Activated T-cell treated with anti-CD3 and anti-CD28 coated beads, Interleukin-2, amount 50 U/mL, for 72 hours (primary cell): Measurements from ENCODE around the gene KIAA0930. TPM values are rescaled to one million over a fixed set of nuclear protein-coding genes. Genes with fewer than 3 reads are reported as not detected.

Experiments used
- ATAC-seq, 2 donors: fragments of 150-1000 bp; cut with Tn5 transposase; replicated peaks in 1 of 2; 2 replicates each; pipeline ENCODE4 v1.10.0; 2021; ENCODE audit warnings: moderate library complexity in 2 of 2, mild to moderate bottlenecking in 1 of 2
- DNase-seq, 2 donors: peaks; one replicate each; pipeline ENCODE4 v3.0.0; 2021 to 2022; ENCODE audit warnings: mixed read lengths in 1 of 2
- H3K27ac Mint-ChIP-seq: one replicate; pipeline ENCODE4 v1.8.0; 2022; ENCODE audit warnings: mild to moderate bottlenecking, moderate library complexity, mixed read lengths
- H3K27me3 Mint-ChIP-seq: one replicate; pipeline ENCODE4 v1.8.0; 2022; ENCODE audit warnings: low read depth, mixed read lengths
- H3K36me3 Mint-ChIP-seq, 2 donors: one replicate each; pipeline ENCODE4 v1.8.0; 2022; ENCODE audit warnings: mixed read lengths in 2 of 2, mild to moderate bottlenecking in 1 of 2; ENCODE audit not compliant: insufficient read depth in 2 of 2
- H3K4me1 Mint-ChIP-seq: one replicate; pipeline ENCODE4 v1.8.0; 2022; ENCODE audit warnings: low read depth, mixed read lengths
- H3K4me3 Mint-ChIP-seq, 2 donors: one replicate each; pipeline ENCODE4 v1.8.0; 2022; ENCODE audit warnings: mild to moderate bottlenecking in 2 of 2, mixed read lengths in 2 of 2, moderate library complexity in 2 of 2
- H3K9me3 Mint-ChIP-seq, 2 donors: one replicate each; pipeline ENCODE4 v1.8.0; 2022; ENCODE audit warnings: mixed read lengths in 2 of 2
- total RNA-seq, 2 donors: library from RNA; stranded (reverse); gene quantifications; one replicate each; pipeline ENCODE4 v1.2.3, GENCODE V29; 2022

The KIAA0930 gene
- total RNA-seq, 2 donors from 2014 or later = 25.3 to 26.4 TPM

DNA sequence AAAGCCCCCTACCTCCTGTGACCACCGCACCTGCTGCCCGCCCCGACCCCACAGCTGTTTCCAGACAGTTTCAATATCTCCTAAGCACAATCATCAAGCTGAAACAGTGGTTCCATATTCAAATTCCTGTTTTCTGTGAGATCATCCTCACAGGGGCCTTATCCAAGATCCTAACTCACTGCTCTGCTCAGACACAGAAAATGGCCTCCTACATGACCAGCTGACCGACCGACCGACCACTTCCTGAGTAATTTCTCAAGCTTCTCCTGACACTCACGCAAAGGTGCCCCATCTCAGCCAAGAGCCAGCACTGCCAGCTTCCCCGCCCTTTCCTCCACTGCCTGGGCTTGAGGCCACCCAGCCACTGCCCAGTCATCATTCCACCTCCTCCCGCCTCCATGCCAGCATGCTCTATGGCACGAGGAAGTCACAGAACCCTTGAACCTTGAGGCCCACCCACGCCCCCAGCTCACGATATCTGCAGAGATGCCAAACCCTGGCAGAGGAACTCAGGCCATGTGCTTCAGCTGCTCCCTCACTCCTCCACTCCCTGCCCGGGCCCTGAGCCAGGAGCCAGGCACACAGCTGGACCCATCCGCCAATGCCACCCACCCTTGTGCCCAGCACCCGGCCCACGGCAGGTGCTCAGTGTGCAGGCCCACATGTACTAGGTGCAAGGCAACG is 14.0 kb downstream of the KIAA0930 start:
- Mint-ChIP-seq H3K27ac (no peak overlapping the region), H3K4me1 (peaks cover 9% of the 10 kb centered on the region)
- ATAC-seq = no peak

DNA sequence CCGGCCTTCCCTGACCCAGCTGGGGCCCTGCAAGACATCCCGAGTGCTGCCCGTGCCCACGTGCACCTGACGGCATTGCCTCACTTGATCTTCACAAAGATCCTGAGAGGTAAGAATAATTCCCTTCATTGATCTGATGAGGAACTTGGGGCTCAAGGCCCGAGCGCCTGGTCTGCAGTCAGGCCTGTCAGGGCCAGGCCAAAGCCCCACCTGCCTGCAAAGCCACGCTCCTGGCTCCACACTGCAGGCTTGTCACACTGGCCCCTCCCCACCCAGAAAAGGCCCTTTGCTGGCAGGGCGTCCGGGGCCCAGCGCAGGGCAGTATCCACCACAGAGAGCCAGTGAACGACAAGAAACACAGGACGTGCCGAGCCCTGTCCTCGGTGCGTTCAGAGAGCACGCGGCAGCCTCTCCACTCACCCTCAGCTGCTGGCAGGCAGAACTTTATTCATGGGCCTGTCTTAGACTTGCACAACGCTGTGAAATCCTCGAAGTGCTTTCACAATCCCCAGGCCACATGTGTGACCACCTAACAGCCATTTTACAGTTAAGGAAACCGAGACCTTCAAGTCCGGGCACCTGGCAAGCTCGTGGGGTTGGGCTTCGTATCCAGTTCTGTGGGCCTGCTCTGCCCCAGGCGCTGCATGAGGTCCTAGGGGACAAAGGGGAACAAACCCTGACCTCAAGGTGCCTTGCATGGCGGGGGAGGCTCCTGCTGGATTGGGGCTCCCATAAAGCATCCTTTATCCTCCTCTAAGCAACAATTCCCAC is 14.8 kb downstream of the KIAA0930 start:
- no peak overlapping the region for H3K27ac Mint-ChIP-seq
- H3K36me3 Mint-ChIP-seq = no peaks in the 10 kb centered on the region
- H3K4me3 Mint-ChIP-seq = no peak overlapping the region
- H3K4me1 Mint-ChIP-seq = peaks cover 9% of the 10 kb centered on the region
- no peaks in the 10 kb centered on the region for H3K27me3 Mint-ChIP-seq
- no peak for ATAC-seq
- DNase-seq = no peak
- no peaks in the 10 kb centered on the region for H3K9me3 Mint-ChIP-seq

More for the DNA sequence above, 14.0 kb downstream of the KIAA0930 start:
- Mint-ChIP-seq H3K9me3 (no peaks in the 10 kb centered on the region), H3K4me3 (no peak overlapping the region), H3K27me3 (no peaks in the 10 kb centered on the region), H3K36me3 (no peaks in the 10 kb centered on the region)
- no peak for DNase-seq

DNA sequence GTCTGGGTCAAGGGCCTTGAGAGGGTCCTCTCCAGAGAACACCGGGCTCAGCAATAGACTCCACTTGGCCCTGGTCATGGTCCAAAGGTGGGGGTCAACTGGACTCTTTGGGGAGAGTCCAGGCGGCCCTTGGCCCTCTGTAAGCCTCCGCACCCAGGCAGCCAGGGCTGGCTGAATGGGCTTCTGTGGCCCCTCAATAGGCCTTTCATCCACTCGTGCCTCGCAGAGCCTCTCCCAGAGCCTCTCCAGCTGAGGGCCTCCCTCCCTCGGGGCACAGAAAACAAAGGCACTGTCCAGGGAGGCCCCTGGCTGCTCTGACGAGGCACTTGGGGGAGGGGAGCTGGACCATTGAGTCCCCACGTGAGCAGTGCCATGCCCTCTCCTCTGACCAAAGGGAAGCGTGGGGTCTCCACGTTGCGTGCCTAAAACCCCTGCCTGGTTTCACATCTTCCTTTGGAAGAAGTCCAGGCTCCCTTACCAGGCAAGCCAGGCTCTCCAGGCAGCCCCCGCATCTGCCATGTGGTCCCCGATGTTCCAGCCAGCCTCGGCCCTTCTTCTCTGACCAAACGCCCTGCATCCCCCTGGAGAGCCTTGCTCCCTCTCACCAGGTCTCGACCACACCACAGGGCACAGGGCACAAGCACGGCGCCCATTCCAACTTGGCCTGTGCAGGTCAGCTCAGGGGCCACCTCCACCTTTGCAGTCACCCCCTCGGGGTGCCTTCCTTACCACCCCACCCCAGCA is 15.5 kb downstream of the KIAA0930 start:
- H3K27me3 Mint-ChIP-seq = no peaks in the 10 kb centered on the region
- H3K27ac Mint-ChIP-seq = no peak overlapping the region
- ATAC-seq (no peak), DNase-seq (no peak)
- H3K36me3 Mint-ChIP-seq = no peaks in the 10 kb centered on the region
- no peaks in the 10 kb centered on the region for H3K9me3 Mint-ChIP-seq
- H3K4me1 Mint-ChIP-seq = peaks cover 9% of the 10 kb centered on the region
- H3K4me3 Mint-ChIP-seq = no peak overlapping the region

DNA sequence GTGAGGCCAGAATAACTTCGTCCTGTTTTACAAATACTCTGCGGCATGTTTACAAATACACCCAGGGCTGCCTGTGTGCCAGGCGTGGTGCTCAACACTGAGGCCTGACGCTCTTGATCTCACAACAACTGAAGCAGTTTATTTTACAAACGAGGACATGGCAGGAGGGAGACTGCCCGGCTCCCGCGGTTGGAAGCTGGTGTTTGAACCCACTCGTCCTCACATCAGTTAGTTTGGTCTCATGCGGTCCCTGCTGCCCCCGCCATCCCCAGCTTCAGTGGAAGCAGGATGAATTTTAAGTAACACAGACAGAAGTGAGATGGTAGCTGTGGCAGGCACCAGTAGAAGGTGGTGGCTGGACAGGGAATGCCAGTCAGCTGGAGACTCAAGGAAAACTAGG is 16.4 kb downstream of the KIAA0930 start:
- peaks cover 12% of the 10 kb centered on the region for H3K4me1 Mint-ChIP-seq
- H3K27ac Mint-ChIP-seq = no peak overlapping the region
- H3K4me3 Mint-ChIP-seq = no peak overlapping the region
- H3K27me3 Mint-ChIP-seq = no peaks in the 10 kb centered on the region
- no peak for ATAC-seq
- H3K9me3 Mint-ChIP-seq = no peaks in the 10 kb centered on the region
- H3K36me3 Mint-ChIP-seq = no peaks in the 10 kb centered on the region
- DNase-seq = no peak

DNA sequence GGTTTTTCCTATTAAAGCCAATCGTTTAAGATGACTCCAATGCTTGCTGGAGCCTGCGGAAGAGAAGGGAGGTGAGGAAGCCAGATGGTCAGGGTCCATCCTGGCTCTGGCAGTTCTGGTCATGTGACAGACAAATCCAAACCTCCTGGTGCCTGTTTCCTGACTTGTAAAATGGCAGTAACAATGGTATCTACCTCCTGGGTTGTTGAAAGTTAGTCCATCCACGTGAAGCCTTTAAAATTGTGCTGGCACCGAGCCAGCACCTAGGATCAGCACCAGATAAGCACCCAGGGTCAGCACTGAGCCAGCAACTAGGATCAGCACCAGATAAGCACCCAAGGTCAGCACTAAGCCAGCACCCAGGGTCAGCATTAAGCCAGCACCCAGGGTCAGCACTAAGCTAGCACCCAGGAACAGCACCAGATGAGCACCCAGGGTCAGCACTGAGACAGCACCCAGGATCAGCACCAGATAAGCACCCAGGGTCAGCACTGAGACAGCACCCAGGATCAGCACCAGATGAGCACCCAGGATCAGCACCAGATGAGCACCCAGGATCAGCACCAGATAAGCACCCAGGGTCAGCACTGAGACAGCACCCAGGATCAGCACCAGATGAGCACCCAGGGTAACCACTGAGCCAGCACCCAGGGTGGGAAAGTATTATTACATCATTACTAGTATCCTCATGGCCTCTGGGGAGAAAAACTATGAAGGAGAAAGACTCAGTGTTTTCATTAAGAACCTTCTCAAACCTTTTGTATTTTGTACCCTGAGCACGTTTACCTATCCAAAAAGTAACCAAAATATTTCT is 17.2 kb downstream of the KIAA0930 start:
- Mint-ChIP-seq H3K4me1 (peaks cover 20% of the 10 kb centered on the region), H3K27ac (peak overlapping the region; percentile 10), H3K27me3 (no peaks in the 10 kb centered on the region), H3K4me3 (no peak overlapping the region), H3K9me3 (no peaks in the 10 kb centered on the region), H3K36me3 (no peaks in the 10 kb centered on the region)
- ATAC-seq = no peak
- DNase-seq = no peak

DNA sequence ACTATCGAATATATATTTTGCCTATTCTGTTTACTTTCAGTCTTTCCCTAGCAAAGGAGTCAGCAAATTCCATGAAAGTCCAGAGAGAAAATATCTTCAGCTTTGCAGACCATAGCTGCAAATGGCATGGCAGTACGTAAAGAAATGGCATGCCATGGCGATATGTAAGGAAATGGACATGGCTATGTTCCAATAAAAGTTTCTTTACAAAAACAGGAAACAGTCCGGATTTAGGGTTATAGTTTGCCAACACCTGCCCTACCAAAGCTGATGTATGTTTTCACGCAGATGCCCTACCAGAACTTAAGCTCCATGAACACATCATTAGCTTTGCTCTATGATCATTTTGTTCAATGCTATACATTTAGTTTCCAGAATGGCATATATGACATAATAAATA is 19.5 kb downstream of the KIAA0930 start:
- ATAC-seq (no peak), DNase-seq (no peak)
- Mint-ChIP-seq H3K27ac (no peak overlapping the region), H3K4me1 (peaks cover 21% of the 10 kb centered on the region), H3K27me3 (no peaks in the 10 kb centered on the region), H3K4me3 (no peak overlapping the region), H3K36me3 (no peaks in the 10 kb centered on the region), H3K9me3 (no peaks in the 10 kb centered on the region)

DNA sequence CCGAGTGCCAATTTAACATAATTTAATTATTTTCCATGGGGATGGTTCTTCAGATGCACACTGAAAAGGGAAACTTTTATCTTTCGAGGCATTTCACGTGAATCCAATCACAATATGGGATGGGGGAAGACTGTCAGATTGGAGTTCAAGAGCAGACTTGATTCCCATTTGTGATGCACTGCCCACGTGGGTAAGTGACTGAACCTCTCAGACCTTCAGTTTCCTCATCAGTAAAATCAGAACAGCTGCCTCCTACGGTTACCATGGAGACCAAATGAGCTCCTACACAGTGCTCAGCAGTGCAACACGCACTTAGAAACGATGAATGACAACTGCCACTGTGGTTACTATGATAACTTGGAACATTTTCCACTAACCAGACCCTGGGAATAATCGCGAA is 21.7 kb downstream of the KIAA0930 start:
- no peaks in the 10 kb centered on the region for H3K27me3 Mint-ChIP-seq
- no peaks in the 10 kb centered on the region for H3K9me3 Mint-ChIP-seq
- peaks cover 21% of the 10 kb centered on the region for H3K4me1 Mint-ChIP-seq
- no peaks in the 10 kb centered on the region for H3K36me3 Mint-ChIP-seq
- peak; percentile 50 for DNase-seq
- ATAC-seq = peak; percentile 99 to 100
- H3K27ac Mint-ChIP-seq = peak overlapping the region; percentile 68
- H3K4me3 Mint-ChIP-seq = no peak overlapping the region

DNA sequence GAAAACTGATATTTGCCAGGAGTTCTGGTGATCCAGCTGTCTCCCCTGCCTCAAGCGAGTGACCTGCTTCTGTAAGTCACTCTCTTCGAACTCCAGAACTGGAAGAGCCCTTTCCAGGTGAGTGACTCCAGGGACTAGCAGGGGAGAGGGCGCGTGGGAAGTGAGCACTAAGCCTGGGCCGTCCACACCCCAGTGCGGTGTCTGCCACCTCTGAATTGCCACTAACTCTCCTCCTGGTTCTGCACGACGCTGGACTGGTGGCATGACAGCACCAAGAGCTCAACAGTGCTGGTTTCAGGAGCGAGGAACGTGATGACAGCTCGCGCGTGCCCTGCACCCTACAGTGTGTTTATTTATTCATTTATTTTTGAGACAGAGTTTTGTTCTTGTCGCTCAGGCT is 22.9 kb downstream of the KIAA0930 start:
- no peak for ATAC-seq
- Mint-ChIP-seq H3K27me3 (no peaks in the 10 kb centered on the region), H3K9me3 (no peaks in the 10 kb centered on the region), H3K4me3 (no peak overlapping the region), H3K27ac (no peak overlapping the region), H3K36me3 (no peaks in the 10 kb centered on the region), H3K4me1 (peaks cover 17% of the 10 kb centered on the region)
- DNase-seq = no peak

DNA sequence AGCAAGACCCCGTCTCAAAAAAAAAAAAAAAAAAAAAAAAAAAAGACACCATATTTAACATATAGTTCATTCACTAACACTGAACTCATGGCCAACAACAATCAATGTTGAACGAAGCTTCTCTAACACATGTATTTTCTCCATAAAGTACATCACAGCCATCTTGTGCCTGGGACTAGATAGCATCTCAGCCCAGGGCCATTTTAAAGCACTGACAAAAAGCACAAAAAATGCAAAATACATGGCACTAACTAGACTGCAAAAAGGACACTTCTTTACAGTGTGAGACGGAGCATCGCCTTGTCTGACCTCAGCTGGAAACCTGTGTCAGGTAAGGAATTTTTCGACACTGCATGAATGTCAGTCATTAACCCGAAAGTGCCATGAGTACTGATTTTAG is 23.3 kb downstream of the KIAA0930 start:
- no peaks in the 10 kb centered on the region for H3K36me3 Mint-ChIP-seq
- H3K27ac Mint-ChIP-seq = no peak overlapping the region
- no peak overlapping the region for H3K4me3 Mint-ChIP-seq

DNA sequence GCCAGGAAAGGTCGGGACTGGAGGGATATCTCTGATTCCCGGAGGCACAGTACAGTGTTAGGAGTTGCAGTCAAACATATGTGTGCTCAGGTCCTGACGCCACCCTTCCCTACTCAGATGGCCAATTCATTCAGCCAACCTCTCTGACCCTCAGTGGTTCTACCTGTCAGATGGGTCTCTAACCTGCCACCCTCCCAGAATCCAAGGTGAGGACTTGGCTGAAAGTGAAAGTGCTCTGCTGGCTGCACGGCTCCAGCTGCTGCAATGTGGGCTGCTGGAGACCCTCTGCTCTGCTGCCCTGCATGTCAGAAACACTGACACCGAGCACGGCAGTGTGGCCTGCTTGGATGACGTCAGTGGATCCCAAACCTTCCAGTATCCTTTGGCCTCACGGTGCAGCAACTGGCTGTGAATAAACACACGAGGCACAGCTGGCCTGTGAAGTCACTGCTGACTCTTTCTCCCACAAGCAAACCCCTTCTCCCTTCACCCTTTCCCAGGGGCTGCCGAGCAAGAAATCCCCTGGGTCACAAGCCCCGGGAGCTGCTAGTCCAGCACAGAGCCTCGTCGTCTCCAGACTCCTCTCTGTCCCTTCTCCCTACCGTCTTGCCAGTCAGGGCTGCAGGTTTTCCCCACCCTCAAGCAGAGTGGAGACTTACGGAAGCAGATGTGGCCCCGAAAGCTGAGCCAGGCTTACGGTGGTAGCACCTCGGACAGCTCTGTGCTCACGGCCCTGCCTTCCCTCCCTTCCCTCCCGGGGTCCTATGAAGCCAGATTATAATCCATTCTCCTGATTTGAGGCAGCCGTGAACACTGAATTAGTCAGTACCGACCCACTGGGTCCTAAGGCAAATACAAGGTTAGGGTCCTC is 24.3 kb downstream of the KIAA0930 start:
- no peaks in the 10 kb centered on the region for H3K9me3 Mint-ChIP-seq
- H3K4me3 Mint-ChIP-seq = no peak overlapping the region
- H3K4me1 Mint-ChIP-seq = peaks cover 12% of the 10 kb centered on the region
- no peak overlapping the region for H3K27ac Mint-ChIP-seq
- DNase-seq (no peak), ATAC-seq (no peak)
- H3K36me3 Mint-ChIP-seq = no peaks in the 10 kb centered on the region
- H3K27me3 Mint-ChIP-seq = no peaks in the 10 kb centered on the region

More for the DNA sequence above, 23.3 kb downstream of the KIAA0930 start:
- Mint-ChIP-seq H3K4me1 (peaks cover 13% of the 10 kb centered on the region), H3K9me3 (no peaks in the 10 kb centered on the region), H3K27me3 (no peaks in the 10 kb centered on the region)
- no peak for ATAC-seq
- DNase-seq = no peak

DNA sequence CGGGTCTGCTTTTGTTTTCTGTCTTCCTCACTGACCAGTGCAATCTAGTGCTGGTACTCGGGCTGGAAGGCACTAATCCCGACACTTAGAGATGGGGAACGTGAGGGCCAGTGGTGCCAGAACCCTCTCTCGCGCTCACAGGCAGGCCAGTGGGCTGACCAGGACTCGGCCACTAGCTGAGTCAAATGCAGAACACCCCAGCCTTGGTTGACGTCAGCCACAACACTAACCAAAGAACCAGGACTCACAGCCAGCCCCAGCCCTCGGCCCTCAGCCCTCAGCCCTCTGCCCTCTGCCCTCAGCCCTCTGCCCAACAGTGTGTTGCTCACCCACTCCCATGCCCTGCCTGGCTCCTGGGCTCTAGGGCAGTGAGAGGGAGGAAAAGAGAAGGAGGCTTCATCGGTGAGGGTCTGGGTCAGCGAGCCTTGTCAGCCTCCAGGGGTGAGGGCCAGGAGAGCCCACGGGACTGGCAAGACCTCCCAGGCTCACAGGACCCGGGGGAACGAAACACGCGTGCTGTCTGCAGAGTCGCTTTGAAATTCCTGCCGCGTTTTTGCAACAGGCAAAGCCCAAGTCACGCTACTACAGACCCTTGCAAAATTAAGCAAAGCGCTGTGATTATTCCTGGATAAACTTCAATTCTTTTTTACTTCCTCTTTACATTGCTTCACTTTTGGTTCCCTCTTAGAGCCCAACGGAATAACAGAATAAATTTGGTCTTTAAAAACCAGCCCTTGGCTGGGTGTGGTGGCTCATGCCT is 27.5 kb downstream of the KIAA0930 start:
- no peaks in the 10 kb centered on the region for H3K9me3 Mint-ChIP-seq
- H3K27ac Mint-ChIP-seq = no peak overlapping the region
- DNase-seq (no peak), ATAC-seq (no peak)
- H3K27me3 Mint-ChIP-seq = no peaks in the 10 kb centered on the region
- no peaks in the 10 kb centered on the region for H3K36me3 Mint-ChIP-seq
- no peak overlapping the region for H3K4me3 Mint-ChIP-seq
- H3K4me1 Mint-ChIP-seq = no peaks in the 10 kb centered on the region
